HL-60 (cell line): ENCODE data around the gene BAIAP2L1.

Experiments used
- DNase-seq, 2 experiments: peaks; one replicate each; pipeline ENCODE4 v3.0.0-alpha.2; 2010 to 2020; ENCODE audit warnings: low read depth in 1 of 2, low spot score in 1 of 2
- H3K27ac ChIP-seq: fragments of 250-450 bp; sonication (Bioruptor Pico); replicated peaks from 2 replicates; pipeline ENCODE4 v1.5.1; 2020; ENCODE audit warnings: mild to moderate bottlenecking, moderate library complexity
- H3K27me3 ChIP-seq: fragments of 250-450 bp; sonication (Bioruptor Pico); 2 replicates; pipeline ENCODE4 v1.5.1; 2021; ENCODE audit warnings: mild to moderate bottlenecking, moderate library complexity; ENCODE audit not compliant: insufficient read depth, poor library complexity, severe bottlenecking
- H3K4me3 ChIP-seq: replicated peaks from 2 replicates; pipeline ENCODE4 v1.5.1; 2011; ENCODE audit warnings: mild to moderate bottlenecking, control low read depth, low read length; ENCODE audit not compliant: insufficient read depth
- CTCF ChIP-seq: IDR thresholded peaks from one replicate; pipeline ENCODE4 v1.5.1; 2011; ENCODE audit warnings: low read length, control low read depth, inconsistent platforms; ENCODE audit not compliant: insufficient read depth
- GABPA ChIP-seq: IDR thresholded peaks from 2 replicates; pipeline ENCODE4 v1.6.1; 2012; ENCODE audit warnings: low read depth
- POLR2AphosphoS5 ChIP-seq: IDR thresholded peaks from 2 replicates; pipeline ENCODE4 v1.6.1; 2012; ENCODE audit warnings: low read depth
- REST ChIP-seq: IDR thresholded peaks from 2 replicates; pipeline ENCODE4 v1.6.1; 2012; ENCODE audit warnings: low read depth; ENCODE audit not compliant: insufficient replicate concordance
- SPI1 ChIP-seq: IDR thresholded peaks from 2 replicates; pipeline ENCODE4 v1.6.1; 2012; ENCODE audit warnings: low read depth, mild to moderate bottlenecking, borderline replicate concordance

BAIAP2L1 gene

GRCh38 chr7:98365863-98366561 lies 34.9 kb downstream of the BAIAP2L1 start:
- Histone ChIP-seq H3K27ac (no peak overlapping the region), H3K4me3 (no peak overlapping the region), H3K27me3 (peaks cover 3% of the 10 kb centered on the region)
- no peak for DNase-seq
- TF ChIP-seq GABPA (no peak), CTCF (no peak), POLR2AphosphoS5 (no peak), REST (no peak), SPI1 (no peak)

- Histone ChIP-seq H3K4me3 (no peak overlapping the region), H3K27me3 (peaks cover 3% of the 10 kb centered on the region), H3K27ac (no peak overlapping the region)
- no peak for DNase-seq
- no peak for TF ChIP-seq REST
- TF ChIP-seq POLR2AphosphoS5 = no peak
These were observed 36.7 kb downstream of the BAIAP2L1 start for GRCh38 chr7:98364220-98364619.

GRCh38 chr7:98362517-98362916 lies 38.4 kb downstream of the BAIAP2L1 start:
- Histone ChIP-seq H3K4me3 (no peak overlapping the region), H3K27ac (no peak overlapping the region), H3K27me3 (peaks cover 3% of the 10 kb centered on the region)
- DNase-seq = no peak
- no peak for TF ChIP-seq CTCF
- no peak for TF ChIP-seq REST
- no peak for TF ChIP-seq POLR2AphosphoS5
- no peak for TF ChIP-seq GABPA
- no peak for TF ChIP-seq SPI1
